OCI-LY3 (cell line): ENCODE data around the gene ADD1.

Experiments
- H2AFZ ChIP-seq: fragments of 200-600, 300-600 bp; shearing (Covaris generic); 2 replicates; pipeline ENCODE4 v1.6.0; 2014; ENCODE audit warnings: antibody characterized with exemption, low read depth, low read length
- H3K27ac ChIP-seq: fragments of 200-600, 300-600 bp; sonication (generic); 2 replicates; pipeline ENCODE4 v1.5.1; 2014; ENCODE audit warnings: mild to moderate bottlenecking, low read length, moderate library complexity, mixed read lengths
- H3K27me3 ChIP-seq: fragments of 200-600, 300-600 bp; sonication (generic); 2 replicates; pipeline ENCODE4 v1.6.1; 2014; ENCODE audit warnings: low read depth, low read length, mixed read lengths
- H3K36me3 ChIP-seq: fragments of 200-600, 300-600 bp; sonication (generic); replicated peaks from 2 replicates; pipeline ENCODE3; 2014; ENCODE audit warnings: low read depth, low read length, mixed read lengths
- H3K4me1 ChIP-seq: fragments of 300-600, 200-600 bp; sonication (generic); 2 replicates; pipeline ENCODE4 v1.6.1; 2014; ENCODE audit warnings: low read length, mixed read lengths
- H3K4me2 ChIP-seq: fragments of 200-600, 300-600 bp; sonication (generic); 2 replicates; pipeline ENCODE4 v1.6.1; 2014; ENCODE audit warnings: low read length, mixed read lengths
- H3K4me3 ChIP-seq: fragments of 300-600, 200-600 bp; sonication (generic); 2 replicates; pipeline ENCODE4 v1.5.1; 2014; ENCODE audit warnings: antibody characterized with exemption, mild to moderate bottlenecking, low read length, moderate library complexity
- H3K79me2 ChIP-seq: fragments of 300-600, 200-600 bp; shearing (Covaris generic); 2 replicates; pipeline ENCODE4 v1.6.1; 2014; ENCODE audit warnings: mild to moderate bottlenecking, low read length, mixed read lengths
- H3K9ac ChIP-seq: fragments of 300-600, 200-600 bp; shearing (Covaris generic); 2 replicates; pipeline ENCODE4 v1.6.0; 2014; ENCODE audit warnings: mild to moderate bottlenecking, low read length, moderate library complexity
- H3K9me3 ChIP-seq: fragments of 200-600, 300-600 bp; shearing (Covaris generic); 2 replicates; pipeline ENCODE4 v1.6.1; 2014; ENCODE audit warnings: low read length, mixed read lengths; ENCODE audit not compliant: insufficient read depth
- H4K20me1 ChIP-seq: fragments of 200-600, 300-600 bp; sonication (generic); 2 replicates; pipeline ENCODE4 v1.6.1; 2016; ENCODE audit warnings: low read length, mixed read lengths; ENCODE audit not compliant: insufficient read depth
- CTCF ChIP-seq: fragments of 200-600, 300-600 bp; sonication (generic); IDR thresholded peaks from 2 replicates; pipeline ENCODE4 v1.5.1; 2014; ENCODE audit warnings: antibody characterized with exemption, low read length, low read depth
- EZH2phosphoT487 ChIP-seq: fragments of 200-600 bp; shearing (Covaris generic); IDR thresholded peaks from 2 replicates; pipeline ENCODE4 v1.6.1; 2018; ENCODE audit warnings: antibody characterized with exemption, mixed run types, low read depth

Gene ADD1

GRCh38 chr4:2850966-2851798, 7.5 kb downstream of the ADD1 start:
- Histone ChIP-seq H3K36me3 (peaks cover 10% of the 10 kb centered on the region), H3K4me3 (no peak overlapping the region), H3K4me1 (peaks cover 30% of the 10 kb centered on the region), H3K79me2 (peaks cover 68% of the 10 kb centered on the region), H3K4me2 (peak overlapping the region; percentile 30), H2AFZ (no peak overlapping the region), H3K27ac (no peak overlapping the region), H3K9ac (no peak overlapping the region), H3K9me3 (no peaks in the 10 kb centered on the region), H4K20me1 (peaks cover 55% of the 10 kb centered on the region), H3K27me3 (no peaks in the 10 kb centered on the region)
- no peak for TF ChIP-seq EZH2phosphoT487
- TF ChIP-seq CTCF: no peak

- H3K27me3 ChIP-seq: no peaks in the 10 kb centered on the region
- H3K36me3 ChIP-seq: peaks cover 10% of the 10 kb centered on the region
- H3K9ac ChIP-seq: no peak overlapping the region
- peaks cover 21% of the 10 kb centered on the region for H3K4me1 ChIP-seq
- no peak overlapping the region for H3K27ac ChIP-seq
- peaks cover 61% of the 10 kb centered on the region for H3K79me2 ChIP-seq
- TF ChIP-seq CTCF (no peak), EZH2phosphoT487 (no peak)
- peaks cover 61% of the 10 kb centered on the region for H4K20me1 ChIP-seq
- no peaks in the 10 kb centered on the region for H3K9me3 ChIP-seq
- no peak overlapping the region for H2AFZ ChIP-seq
- no peak overlapping the region for H3K4me3 ChIP-seq
- H3K4me2 ChIP-seq: peak overlapping the region; percentile 42
Observed at GRCh38 chr4:2852481-2852921, 8.9 kb downstream of the ADD1 start.

GRCh38 chr4:2855584-2855983, 11.9 kb downstream of the ADD1 start:
- peaks cover 17% of the 10 kb centered on the region for H3K36me3 ChIP-seq
- H3K9ac ChIP-seq: no peak overlapping the region
- no peak overlapping the region for H3K4me2 ChIP-seq
- peaks cover 37% of the 10 kb centered on the region for H3K4me1 ChIP-seq
- no peak overlapping the region for H3K27ac ChIP-seq
- H4K20me1 ChIP-seq: peaks cover 61% of the 10 kb centered on the region
- H3K79me2 ChIP-seq: peaks cover 51% of the 10 kb centered on the region
- TF ChIP-seq EZH2phosphoT487: no peak
- no peak for TF ChIP-seq CTCF
- no peak overlapping the region for H2AFZ ChIP-seq
- no peaks in the 10 kb centered on the region for H3K27me3 ChIP-seq
- no peaks in the 10 kb centered on the region for H3K9me3 ChIP-seq
- H3K4me3 ChIP-seq: no peak overlapping the region

- H3K79me2 ChIP-seq: peaks cover 51% of the 10 kb centered on the region
- TF ChIP-seq CTCF (no peak), EZH2phosphoT487 (no peak)
- H3K27ac ChIP-seq: no peak overlapping the region
Observed at GRCh38 chr4:2856266-2856665, 12.6 kb downstream of the ADD1 start.

More at GRCh38 chr4:2856266-2856665, 12.6 kb downstream of the ADD1 start:
- H3K4me1 ChIP-seq: peaks cover 37% of the 10 kb centered on the region
- no peaks in the 10 kb centered on the region for H3K9me3 ChIP-seq
- no peak overlapping the region for H2AFZ ChIP-seq
- no peak overlapping the region for H3K4me3 ChIP-seq
- peaks cover 17% of the 10 kb centered on the region for H3K36me3 ChIP-seq
- H3K4me2 ChIP-seq: no peak overlapping the region
- peaks cover 61% of the 10 kb centered on the region for H4K20me1 ChIP-seq
- H3K9ac ChIP-seq: no peak overlapping the region
- no peaks in the 10 kb centered on the region for H3K27me3 ChIP-seq
